Occipital lobe (tissue), 3 donors: ENCODE results near the gene GNL3. TPM values are rescaled to one million over a fixed set of nuclear protein-coding genes. Genes with fewer than 3 reads are reported as not detected.
"Not testable (repeated sequence)": the region's sequence is repeated elsewhere in the genome, so short reads cannot be mapped to it uniquely, and the experiment has no call there.

Experiments used
- DNase-seq: peaks from one replicate; lab custom pipeline; 2025; lab: John Stamatoyannopoulos, UW
- small RNA-seq: library from RNA; depleted of rRNA; stranded (forward); fragments of <200 nt; gene quantifications from one replicate; pipeline ENCODE3, GENCODE V24; 2014
- total RNA-seq: library from RNA; depleted of rRNA; stranded (reverse); fragments of >200 nt; gene quantifications from one replicate; pipeline ENCODE4 v1.2.3, GENCODE V29; 2014

The GNL3 gene
- total RNA-seq, 1 donor from 2014 or later = 78.8 TPM

GRCh38 chr3:52715714-52716305 lies 30.0 kb downstream of the GNL3 start:
- DNase-seq = no peak

GRCh38 chr3:52719618-52720017 lies 33.8 kb downstream of the GNL3 start:
- DNase-seq = no peak

DNA sequence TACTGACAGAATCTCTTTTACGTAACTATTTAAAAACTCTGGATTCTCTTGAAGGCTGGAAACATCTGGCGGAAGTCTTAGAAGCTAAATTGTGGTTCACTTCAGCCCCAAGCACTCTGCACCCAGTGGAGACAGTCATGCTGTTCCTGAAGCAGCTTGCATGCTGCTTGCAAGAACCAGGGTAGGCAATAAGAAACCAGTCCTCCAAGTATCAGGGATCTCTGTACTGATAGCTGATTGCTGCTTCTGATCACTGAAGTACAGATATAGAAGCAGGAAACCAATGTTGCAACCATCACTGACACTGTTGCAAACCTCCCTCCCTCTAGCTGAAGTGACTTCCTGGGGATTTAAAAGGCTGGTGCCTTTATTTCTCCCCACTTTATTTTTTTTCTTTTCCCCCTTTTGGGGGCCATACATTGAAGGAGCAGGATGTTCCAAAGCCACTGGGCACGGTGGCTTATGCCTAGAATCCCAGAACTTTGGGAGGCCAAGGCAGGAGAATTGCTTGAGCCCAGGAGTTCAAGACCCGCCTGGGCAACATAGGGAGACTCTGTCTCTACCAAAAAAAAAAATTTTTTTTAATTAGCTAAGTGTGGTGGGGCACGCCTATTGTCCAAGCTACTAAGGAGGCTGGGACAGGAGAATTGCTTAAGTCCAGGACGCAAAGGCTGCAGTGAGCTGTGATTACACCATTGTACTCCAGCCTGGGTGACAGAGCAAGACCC lies 35.3 kb downstream of the GNL3 start:
- no peak for DNase-seq

DNA sequence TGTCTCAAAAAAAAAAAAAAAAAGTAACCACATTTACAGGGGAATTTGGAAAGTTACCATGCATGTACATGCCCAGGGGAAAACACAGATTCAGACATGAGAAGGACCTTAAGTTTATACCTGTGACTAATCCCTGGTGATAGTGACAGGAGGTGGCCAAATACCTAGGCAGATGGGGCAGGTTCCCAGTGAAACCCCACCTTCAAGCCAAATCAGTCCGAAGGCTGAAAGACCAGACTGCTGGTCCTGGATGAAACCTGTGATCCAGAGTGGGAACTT lies 35.8 kb downstream of the GNL3 start:
- no peak for DNase-seq

- no peak for DNase-seq
Observed at GRCh38 chr3:52722491-52722890, 36.7 kb downstream of the GNL3 start.

- DNase-seq = no peak
Observed at GRCh38 chr3:52723935-52724334, 38.1 kb downstream of the GNL3 start.

DNA sequence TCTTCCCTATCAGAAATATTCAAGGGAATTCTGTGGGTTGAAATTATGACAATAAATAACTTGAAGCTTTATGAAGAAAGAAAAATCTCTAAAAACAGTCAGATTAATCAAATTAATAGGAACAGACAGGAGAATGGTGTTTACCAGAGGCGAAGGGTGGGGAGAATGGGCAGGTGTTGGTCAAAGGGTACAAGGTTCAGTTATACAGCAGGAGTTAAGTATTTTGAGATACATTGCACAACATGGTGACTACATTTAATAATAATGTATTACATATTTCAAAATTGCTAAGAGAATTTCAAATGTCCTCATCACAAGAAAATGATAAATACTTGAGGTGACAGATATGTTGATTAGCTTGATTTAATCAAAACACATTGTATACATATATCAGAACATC lies 38.7 kb downstream of the GNL3 start:
- no peak for DNase-seq

- not testable (repeated sequence) for DNase-seq
Observed at GRCh38 chr3:52728753-52729152, 42.9 kb downstream of the GNL3 start.

GRCh38 chr3:52730681-52731080 lies 44.8 kb downstream of the GNL3 start:
- DNase-seq = no peak

GRCh38 chr3:52731590-52731989 lies 45.8 kb downstream of the GNL3 start:
- no peak for DNase-seq

- no peak for DNase-seq
Observed at GRCh38 chr3:52733256-52733891, 47.5 kb downstream of the GNL3 start.

DNA sequence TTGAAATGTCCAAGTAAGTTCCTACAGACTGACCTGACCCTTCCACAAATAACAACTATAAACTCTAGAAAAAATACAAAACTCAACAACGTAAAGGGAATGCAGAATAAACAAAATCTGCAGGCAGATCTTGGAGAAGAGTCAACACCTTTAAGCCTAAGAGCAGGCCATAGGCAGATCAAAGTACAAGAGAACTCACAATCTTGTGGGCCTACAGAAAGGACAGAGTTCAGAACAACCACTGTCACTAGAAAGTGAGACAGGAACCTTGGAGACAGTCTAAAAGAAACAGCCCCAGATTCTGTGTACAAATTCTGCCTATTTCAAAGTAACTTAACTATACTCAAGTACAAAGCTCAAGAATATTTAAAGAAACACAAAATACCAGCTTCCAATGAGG lies 53.9 kb downstream of the GNL3 start:
- no peak for DNase-seq

DNA sequence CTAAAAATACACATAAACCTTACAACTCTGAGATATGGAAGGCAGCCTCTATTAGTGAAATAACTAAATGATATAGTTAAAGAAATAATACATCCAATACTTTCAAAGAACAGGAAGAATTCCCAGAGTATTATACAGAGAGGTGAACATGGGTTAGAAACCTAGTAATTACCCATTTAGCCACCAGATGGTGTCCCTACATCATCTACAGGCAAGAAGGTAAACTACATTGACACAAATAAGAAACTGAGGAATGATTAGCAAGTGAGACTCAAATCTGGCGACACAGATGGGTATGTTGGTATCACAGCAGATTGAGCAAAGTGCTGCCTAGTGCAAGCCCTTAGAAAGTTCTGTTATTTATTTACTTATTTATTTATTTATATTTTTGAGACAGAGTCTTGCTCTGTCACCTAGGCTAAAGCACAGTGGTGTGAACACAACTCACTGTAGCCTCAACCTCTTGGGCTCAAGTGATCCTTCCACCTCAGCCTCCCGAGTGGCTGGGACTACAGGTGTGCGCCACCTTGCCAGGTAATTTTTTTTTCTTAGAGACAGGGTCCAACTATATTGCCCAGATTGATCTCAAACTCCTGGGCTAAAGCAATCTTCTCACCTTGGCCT lies 56.7 kb downstream of the GNL3 start:
- DNase-seq = no peak

DNA sequence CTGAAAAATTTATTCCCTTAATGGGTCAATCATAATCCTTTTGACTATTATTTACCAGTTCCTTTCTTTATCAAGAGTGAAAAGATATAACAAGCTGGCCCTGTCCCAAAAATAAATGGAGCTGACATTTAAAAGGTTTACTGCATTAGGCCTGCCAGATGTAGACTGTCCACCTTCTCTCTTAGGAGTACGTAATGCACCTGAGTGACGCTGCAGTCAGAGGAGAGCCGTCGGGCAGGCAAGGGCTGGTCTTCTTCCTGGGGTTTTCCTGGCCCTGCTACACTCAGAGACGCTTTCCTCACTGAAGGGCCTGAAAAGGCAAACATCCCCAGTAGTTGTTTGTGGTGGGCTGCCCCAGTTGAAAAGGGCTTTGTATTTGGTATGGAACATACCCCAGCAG lies 57.3 kb downstream of the GNL3 start:
- no peak for DNase-seq

DNA sequence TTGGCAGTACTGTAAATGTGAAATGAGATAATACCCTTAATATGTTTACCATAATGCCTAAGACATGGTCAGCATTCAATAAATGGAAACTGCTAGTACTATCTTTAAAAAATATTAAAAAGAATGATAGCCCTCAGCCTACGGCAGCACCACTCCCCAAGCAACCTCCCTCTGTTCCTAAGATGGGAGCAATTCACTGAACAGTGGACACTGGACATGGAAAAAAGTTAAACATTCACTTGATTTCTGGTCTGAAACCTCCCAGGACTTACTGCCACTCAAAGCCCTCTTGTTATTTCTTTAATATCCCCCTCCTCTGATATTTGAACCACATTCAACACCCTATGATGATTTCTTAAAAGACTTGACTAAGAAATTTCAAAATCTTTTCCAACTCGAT lies 57.9 kb downstream of the GNL3 start:
- DNase-seq = no peak

Small RNA genes within 50 kb of the gene (small RNA-seq; reads per million reads assigned to genes)
- gene AC006254.2 = not detected
- gene RF00569 = 1,851 reads per million, percentile 99 among the genes with 10 or more reads in this experiment
- gene RF01183 = not detected
- 0.12 reads per million for gene SNORD19
- not detected for gene SNORD19B
- gene SNORD69 = 3,900 reads per million, percentile 100 among the genes with 10 or more reads in this experiment

Other genes with a start within 250 kb of the GNL3 start
- 3.0 TPM for gene SEMA3G, start 240.9 kb upstream of the GNL3 start, total RNA-seq
- not detected for gene TNNC1, start 232.0 kb upstream of the GNL3 start, total RNA-seq
- gene NISCH, start 230.4 kb upstream of the GNL3 start, total RNA-seq = 71.4 TPM
- gene STAB1, start 190.7 kb upstream of the GNL3 start, total RNA-seq = 14.8 TPM
- 33.5 TPM for gene NT5DC2, start 152.2 kb upstream of the GNL3 start, total RNA-seq
- 4.1 TPM for gene UQCC5, start 149.4 kb upstream of the GNL3 start, total RNA-seq
- 203 TPM for gene PBRM1, start 119 bp upstream of the GNL3 start, total RNA-seq
- 57.9 TPM for gene GLT8D1, start 19.8 kb downstream of the GNL3 start, total RNA-seq
- 29.6 TPM for gene SPCS1, start 20.1 kb downstream of the GNL3 start, total RNA-seq
- 46.0 TPM for gene NEK4, start 84.9 kb downstream of the GNL3 start, total RNA-seq
- gene ITIH1, start 91.6 kb downstream of the GNL3 start, total RNA-seq = 0.94 TPM
- 0.16 TPM for gene ITIH3, start 108.8 kb downstream of the GNL3 start, total RNA-seq
- 2.8 TPM for gene ITIH4, start 144.6 kb downstream of the GNL3 start, total RNA-seq
- not detected for gene MUSTN1, start 149.0 kb downstream of the GNL3 start, total RNA-seq
- gene STIMATE, start 211.5 kb downstream of the GNL3 start, total RNA-seq = 9.2 TPM